Osteoblast (primary cell): ENCODE results near the gene LRBA. TPM values are rescaled to one million over a fixed set of nuclear protein-coding genes. Genes with fewer than 3 reads are reported as not detected.

Source experiments
- DNase-seq: peaks from one replicate; pipeline ENCODE4 v3.0.0; 2011; ENCODE audit warnings: low spot score, mixed read lengths; ENCODE audit not compliant: insufficient read length; ENCODE audit errors: missing footprints
- H2AFZ ChIP-seq: 2 replicates; pipeline ENCODE4 v1.6.0; 2011; ENCODE audit warnings: mild to moderate bottlenecking, low read length
- H3K27ac ChIP-seq: 2 replicates; pipeline ENCODE4 v1.5.1; 2011; ENCODE audit warnings: mild to moderate bottlenecking, low read depth, low read length, moderate library complexity
- H3K27me3 ChIP-seq: 2 replicates; pipeline ENCODE4 v1.6.0; 2012; ENCODE audit warnings: mild to moderate bottlenecking, control low read depth, inconsistent platforms, low read length, moderate library complexity; ENCODE audit not compliant: insufficient read depth
- H3K36me3 ChIP-seq: 2 replicates; pipeline ENCODE4 v1.5.1; 2011; ENCODE audit warnings: mild to moderate bottlenecking, low read length, control low read depth, moderate library complexity; ENCODE audit not compliant: insufficient read depth
- H3K4me1 ChIP-seq: 2 replicates; pipeline ENCODE4 v1.5.1; 2011; ENCODE audit warnings: mild to moderate bottlenecking, low read length, control low read depth, moderate library complexity; ENCODE audit not compliant: insufficient read depth
- H3K4me2 ChIP-seq: 2 replicates; pipeline ENCODE4 v1.6.0; 2011; ENCODE audit warnings: mild to moderate bottlenecking, low read length; ENCODE audit not compliant: insufficient read depth
- H3K4me3 ChIP-seq: fragments of 200-600 bp; sonication (generic); 3 replicates; pipeline ENCODE4 v1.5.1; 2012; ENCODE audit warnings: mild to moderate bottlenecking, low read length, inconsistent platforms; ENCODE audit not compliant: insufficient read depth
- H3K79me2 ChIP-seq: 2 replicates; pipeline ENCODE4 v1.6.0; 2012; ENCODE audit warnings: mild to moderate bottlenecking, low read length, control low read depth, inconsistent platforms; ENCODE audit not compliant: insufficient read depth
- H3K9me3 ChIP-seq: 2 replicates; pipeline ENCODE4 v1.5.1; 2011; ENCODE audit warnings: low read depth, low read length, control low read depth
- H4K20me1 ChIP-seq: 2 replicates; pipeline ENCODE4 v1.6.0; 2012; ENCODE audit warnings: mild to moderate bottlenecking, low read length, control low read depth; ENCODE audit not compliant: insufficient read depth
- CTCF ChIP-seq: IDR thresholded peaks from 2 replicates; pipeline ENCODE4 v1.5.1; 2011; ENCODE audit warnings: mild to moderate bottlenecking, low read depth, low read length, moderate library complexity; ENCODE audit errors: extremely low read depth
- total RNA-seq: library from RNA; depleted of rRNA; stranded (reverse); fragments of >200 nt; gene quantifications from 2 replicates; pipeline ENCODE4 v1.2.3, GENCODE V29; 2012

Gene LRBA
- total RNA-seq, 1 donor, result 67.3 TPM

- Histone ChIP-seq H3K27me3 (no peaks in the 10 kb centered on the region), H3K4me3 (no peak overlapping the region), H3K79me2 (no peaks in the 10 kb centered on the region), H3K4me1 (no peaks in the 10 kb centered on the region), H3K9me3 (no peaks in the 10 kb centered on the region), H2AFZ (no peak overlapping the region), H4K20me1 (no peaks in the 10 kb centered on the region), H3K36me3 (no peaks in the 10 kb centered on the region), H3K4me2 (no peak overlapping the region), H3K27ac (no peak overlapping the region)
- no peak for TF ChIP-seq CTCF
- no peak for DNase-seq
Observed at GRCh38 chr4:150423503-150423902, 591.6 kb downstream of the LRBA start.

- H4K20me1 ChIP-seq, result no peaks in the 10 kb centered on the region
Observed at GRCh38 chr4:150423074-150423473, 592.0 kb downstream of the LRBA start.

GRCh38 chr4:150421612-150422011, 593.5 kb downstream of the LRBA start:
- H3K4me2 ChIP-seq, result no peak overlapping the region
- H3K36me3 ChIP-seq, result no peaks in the 10 kb centered on the region
- no peaks in the 10 kb centered on the region for H3K9me3 ChIP-seq
- no peak overlapping the region for H2AFZ ChIP-seq
- no peak overlapping the region for H3K27ac ChIP-seq
- no peak overlapping the region for H3K4me3 ChIP-seq
- H4K20me1 ChIP-seq, result no peaks in the 10 kb centered on the region
- H3K79me2 ChIP-seq, result no peaks in the 10 kb centered on the region
- DNase-seq, result no peak
- H3K4me1 ChIP-seq, result no peaks in the 10 kb centered on the region
- TF ChIP-seq CTCF, result no peak
- H3K27me3 ChIP-seq, result no peaks in the 10 kb centered on the region

More at GRCh38 chr4:150423074-150423473, 592.0 kb downstream of the LRBA start:
- H3K79me2 ChIP-seq, result no peaks in the 10 kb centered on the region
- H3K36me3 ChIP-seq, result no peaks in the 10 kb centered on the region
- H3K4me2 ChIP-seq, result no peak overlapping the region
- H3K9me3 ChIP-seq, result no peaks in the 10 kb centered on the region
- H3K4me3 ChIP-seq, result no peak overlapping the region
- DNase-seq, result no peak
- H3K4me1 ChIP-seq, result no peaks in the 10 kb centered on the region
- no peak overlapping the region for H2AFZ ChIP-seq
- H3K27ac ChIP-seq, result no peak overlapping the region
- H3K27me3 ChIP-seq, result no peaks in the 10 kb centered on the region
- TF ChIP-seq CTCF, result no peak

GRCh38 chr4:150419939-150420338, 595.1 kb downstream of the LRBA start:
- Histone ChIP-seq H3K9me3 (no peaks in the 10 kb centered on the region), H3K4me3 (no peak overlapping the region), H2AFZ (no peak overlapping the region), H4K20me1 (no peaks in the 10 kb centered on the region), H3K4me2 (no peak overlapping the region), H3K4me1 (no peaks in the 10 kb centered on the region), H3K27me3 (no peaks in the 10 kb centered on the region), H3K27ac (no peak overlapping the region), H3K79me2 (no peaks in the 10 kb centered on the region), H3K36me3 (no peaks in the 10 kb centered on the region)
- no peak for TF ChIP-seq CTCF
- no peak for DNase-seq
